ENCODE measurements around the gene ADRA2B.
"Not testable (repeated sequence)": the region's sequence is repeated elsewhere in the genome, so short reads cannot be mapped to it uniquely, and the experiment has no call there.

GRCh38 chr2:96067098-96067660 lies 49.2 kb downstream of the ADRA2B start:
- TF ChIP-seq ZNF274 (IDR thresholded peaks at IDR 0.05; ENCODE audit: low read depth, low read length); YY1 (IDR thresholded peaks at IDR 0.05; ENCODE audit: insufficient read depth, insufficient read length); SUZ12 (IDR thresholded peaks at IDR 0.05; ENCODE audit: extremely low read depth, insufficient read depth, insufficient read length): not testable (repeated sequence)

Measured in NT2/D1 (cell line).